ENCODE measurements around the gene REELD1.

GRCh38 chr4:146257511-146257910 is 43.2 kb downstream of the REELD1 start:
- no peak for TF ChIP-seq ATF3 (IDR thresholded peaks at IDR 0.05)
- TF ChIP-seq CTCF (IDR thresholded peaks at IDR 0.05; ENCODE audit: low read depth, low read length, missing input control): no peak
- TF ChIP-seq MAX (IDR thresholded peaks at IDR 0.05): no peak

All from liver (tissue), 3 donors.